ENCODE data around the gene DPEP1.
"Not testable (repeated sequence)": the region's sequence is repeated elsewhere in the genome, so short reads cannot be mapped to it uniquely, and the experiment has no call there.

Gene DPEP1

GRCh38 chr16:89584768-89585549 is 28.5 kb upstream of the DPEP1 start:
- CTCF ChIA-PET, result interaction anchor here (1.1 kb wide), 1 partner anchor 16 kb away, joined by 3 read pairs; no protein-coding TSS in a partner anchor
- TF ChIP-seq CTCF (IDR thresholded peaks at IDR 0.05; ENCODE audit: control extremely low read depth, extremely low read depth, low read depth, missing control alignments), result no peak
- POLR2A ChIA-PET, result no interaction called here
- DNase-seq (ENCODE audit: extremely low spot score), result no peak

GRCh38 chr16:89586218-89586617 is 27.2 kb upstream of the DPEP1 start:
- no peak for DNase-seq (ENCODE audit: extremely low spot score)
- POLR2A ChIA-PET, result no interaction called here
- CTCF ChIA-PET, result no interaction called here
- TF ChIP-seq CTCF (IDR thresholded peaks at IDR 0.05; ENCODE audit: control extremely low read depth, extremely low read depth, low read depth, missing control alignments), result no peak

GRCh38 chr16:89586853-89587252 is 26.6 kb upstream of the DPEP1 start:
- TF ChIP-seq CTCF (IDR thresholded peaks at IDR 0.05; ENCODE audit: control extremely low read depth, extremely low read depth, low read depth, missing control alignments), result no peak
- ChIA-PET CTCF (no interaction called here), POLR2A (no interaction called here)
- DNase-seq (ENCODE audit: extremely low spot score), result no peak

- POLR2A ChIA-PET; CTCF ChIA-PET; DNase-seq (ENCODE audit: extremely low spot score): not testable (repeated sequence)
These were observed 25.8 kb upstream of the DPEP1 start for GRCh38 chr16:89587676-89588075.

GRCh38 chr16:89588413-89589109 is 24.9 kb upstream of the DPEP1 start:
- ChIA-PET CTCF (interaction anchor here (1.1 to 2.9 kb wide), 2 partner anchors 11 to 12 kb away, joined by 3 to 8 read pairs; no protein-coding TSS in a partner anchor), POLR2A (no interaction called here)
- DNase-seq (ENCODE audit: extremely low spot score), result no peak

GRCh38 chr16:89589241-89589926 is 24.1 kb upstream of the DPEP1 start:
- ChIA-PET POLR2A (interaction anchor here (0.6 kb wide), 2 partner anchors 30 to 73 kb away, joined by 3 to 6 read pairs; no protein-coding TSS in a partner anchor), CTCF (interaction anchor here (1.1 to 2.9 kb wide), 2 partner anchors 10 to 11 kb away, joined by 3 to 8 read pairs; no protein-coding TSS in a partner anchor)
- TF ChIP-seq CTCF (IDR thresholded peaks at IDR 0.05; ENCODE audit: control extremely low read depth, extremely low read depth, low read depth, missing control alignments), result no peak
- no peak for DNase-seq (ENCODE audit: extremely low spot score)

More at GRCh38 chr16:89588413-89589109, 24.9 kb upstream of the DPEP1 start:
- TF ChIP-seq CTCF (IDR thresholded peaks at IDR 0.05; ENCODE audit: control extremely low read depth, extremely low read depth, low read depth, missing control alignments), result no peak
